Kidney (tissue), 14 donors: ENCODE results near the gene JPH3. TPM values are rescaled to one million over a fixed set of nuclear protein-coding genes. Genes with fewer than 3 reads are reported as not detected.

Source experiments
- DNase-seq, 5 donors: peaks; one replicate each; pipeline ENCODE4 v3.0.0-alpha.2; 2013 to 2020
- FAIRE-seq: peaks from 2 replicates; lab custom pipeline; 2012; peaks lifted over from hg19 to GRCh38; lab: Jason Lieb, UNC
- H3K27ac ChIP-seq, 2 donors: one replicate each; pipeline ENCODE4 v1.7.0; 2013; ENCODE audit warnings: low read depth in 2 of 2, low read length in 2 of 2, inconsistent platforms in 1 of 2
- H3K27me3 ChIP-seq: one replicate; pipeline ENCODE4 v1.7.1; 2013; ENCODE audit warnings: low read length, inconsistent platforms; ENCODE audit not compliant: control insufficient read depth, insufficient read depth
- H3K36me3 ChIP-seq, 3 donors: one replicate each; pipeline versions ENCODE4 v1.7.0 to v1.7.1; 2013; ENCODE audit warnings: low read length in 3 of 3, control low read depth in 1 of 3, inconsistent platforms in 1 of 3; ENCODE audit not compliant: insufficient read depth in 3 of 3, control insufficient read depth in 2 of 3
- H3K4me1 ChIP-seq, 3 donors: one replicate each; pipeline versions ENCODE4 v1.7.0 to v1.7.1; 2013; ENCODE audit warnings: low read length in 3 of 3, inconsistent platforms in 1 of 3, low read depth in 1 of 3; ENCODE audit not compliant: control insufficient read depth in 2 of 3, insufficient read depth in 2 of 3
- H3K4me3 ChIP-seq, 3 donors: one replicate each; pipeline versions ENCODE4 v1.7.0 to v1.8.1; 2013; ENCODE audit warnings: low read length in 3 of 3, control low read depth in 1 of 3, inconsistent platforms in 1 of 3
- H3K9ac ChIP-seq, 3 donors: one replicate each; pipeline versions ENCODE4 v1.7.0 to v1.7.1; 2013; ENCODE audit warnings: low read length in 3 of 3, control low read depth in 1 of 3, inconsistent platforms in 1 of 3
- H3K9me3 ChIP-seq, 3 donors: one replicate each; pipeline versions ENCODE4 v1.7.0 to v1.7.1; 2013; ENCODE audit warnings: low read length in 3 of 3, control low read depth in 1 of 3, inconsistent platforms in 1 of 3; ENCODE audit not compliant: control insufficient read depth in 2 of 3, insufficient read depth in 1 of 3
- intact Hi-C: fragments of 100-400 bp; cut with DNase I; formaldehyde crosslinking; loops from one replicate; pipeline ENCODE4 v1.11.1; 2022
- polyA plus RNA-seq: library from polyadenylated mRNA; stranded (reverse); fragments of 350-450 nt; fragmentation: Illumina TruSeq; extraction: RNeasy Lipid Tissue Mini Kit (QIAGEN cat#74804); gene quantifications from one replicate; pipeline ENCODE4 v1.2.3, GENCODE V29; 2014; ENCODE audit warnings: low read depth, low replicate concordance; ENCODE audit not compliant: insufficient read depth
- total RNA-seq: library from RNA; stranded (reverse); fragmentation: NEBNext Ultra II Directional; extraction: Animal tissue kit (Norgen Biotek cat#: 25700); gene quantifications from one replicate; pipeline ENCODE4 v1.2.1, GENCODE V29; 2021
- TF ChIP-seq, protein P1 (sequence below): IDR thresholded peaks from 3 replicates; pipeline ENCODE4 v1.5.1; 2012; ENCODE audit warnings: mild to moderate bottlenecking, moderate library complexity, borderline replicate concordance; ENCODE audit not compliant: insufficient read depth; ENCODE audit errors: extremely low read depth
- donor health status: control.
- donor health status: control.
- donor health status: control.
- donor health status: control.
- donor health status: control.
- donor health status: DM: yes; HTN: yes; CAD: no.
- donor health status: Normal renal cell carcinoma (clear cell type).

Gene JPH3
- total and polyA plus RNA-seq, 2 donors from 2014 or later = 0.69 TPM; not detected in 1

GRCh38 chr16:87618216-87618615 is 15.9 kb downstream of the JPH3 start:
- no peak overlapping the region for H3K9ac ChIP-seq
- intact Hi-C loops = no loop called here
- DNase-seq (no peak), FAIRE-seq (no peak)
- TF ChIP-seq, protein P1, sequence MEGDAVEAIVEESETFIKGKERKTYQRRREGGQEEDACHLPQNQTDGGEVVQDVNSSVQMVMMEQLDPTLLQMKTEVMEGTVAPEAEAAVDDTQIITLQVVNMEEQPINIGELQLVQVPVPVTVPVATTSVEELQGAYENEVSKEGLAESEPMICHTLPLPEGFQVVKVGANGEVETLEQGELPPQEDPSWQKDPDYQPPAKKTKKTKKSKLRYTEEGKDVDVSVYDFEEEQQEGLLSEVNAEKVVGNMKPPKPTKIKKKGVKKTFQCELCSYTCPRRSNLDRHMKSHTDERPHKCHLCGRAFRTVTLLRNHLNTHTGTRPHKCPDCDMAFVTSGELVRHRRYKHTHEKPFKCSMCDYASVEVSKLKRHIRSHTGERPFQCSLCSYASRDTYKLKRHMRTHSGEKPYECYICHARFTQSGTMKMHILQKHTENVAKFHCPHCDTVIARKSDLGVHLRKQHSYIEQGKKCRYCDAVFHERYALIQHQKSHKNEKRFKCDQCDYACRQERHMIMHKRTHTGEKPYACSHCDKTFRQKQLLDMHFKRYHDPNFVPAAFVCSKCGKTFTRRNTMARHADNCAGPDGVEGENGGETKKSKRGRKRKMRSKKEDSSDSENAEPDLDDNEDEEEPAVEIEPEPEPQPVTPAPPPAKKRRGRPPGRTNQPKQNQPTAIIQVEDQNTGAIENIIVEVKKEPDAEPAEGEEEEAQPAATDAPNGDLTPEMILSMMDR = no peak
- no peaks in the 10 kb centered on the region for H3K27me3 ChIP-seq
- H3K27ac ChIP-seq = no peak overlapping the region
- H3K4me1 ChIP-seq = no peaks in the 10 kb centered on the region
- H3K4me3 ChIP-seq = no peak overlapping the region
- no peaks in the 10 kb centered on the region for H3K36me3 ChIP-seq
- no peaks in the 10 kb centered on the region for H3K9me3 ChIP-seq

GRCh38 chr16:87619360-87620200 is 17.3 kb downstream of the JPH3 start:
- Histone ChIP-seq H3K36me3 (no peaks in the 10 kb centered on the region), H3K9me3 (no peaks in the 10 kb centered on the region), H3K27ac (no peak overlapping the region), H3K27me3 (no peaks in the 10 kb centered on the region), H3K4me3 (no peak overlapping the region), H3K9ac (no peak overlapping the region), H3K4me1 (no peaks in the 10 kb centered on the region)
- FAIRE-seq (no peak), DNase-seq (no peak)
- TF ChIP-seq, protein P1 = no peak
- intact Hi-C loops = loop anchor here (10.0 kb wide), 1 partner anchor 195 kb away; no protein-coding TSS in a partner anchor

DNA sequence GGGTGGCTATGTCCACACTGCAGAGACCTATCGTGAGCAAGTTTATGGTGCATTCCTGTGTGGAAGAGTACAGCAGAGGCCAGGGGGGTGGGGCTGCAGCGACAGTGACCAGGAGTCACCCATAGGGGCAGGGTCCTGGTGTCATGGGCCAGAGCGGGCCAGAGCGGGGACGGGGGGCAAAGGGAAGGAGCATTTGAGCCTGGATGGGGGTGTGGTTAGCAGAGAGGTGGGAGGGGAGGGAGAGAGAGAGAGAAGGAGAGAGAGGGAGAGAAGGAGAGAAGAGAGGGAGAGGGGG is 17.8 kb downstream of the JPH3 start:
- H3K9me3 ChIP-seq = no peaks in the 10 kb centered on the region
- intact Hi-C loops = loop anchor here (10.0 kb wide), 1 partner anchor 195 kb away; no protein-coding TSS in a partner anchor
- no peak for DNase-seq
- no peak overlapping the region for H3K4me3 ChIP-seq
- H3K4me1 ChIP-seq = no peaks in the 10 kb centered on the region
- H3K9ac ChIP-seq = no peak overlapping the region
- no peaks in the 10 kb centered on the region for H3K27me3 ChIP-seq
- no peak overlapping the region for H3K27ac ChIP-seq
- FAIRE-seq = no peak
- no peaks in the 10 kb centered on the region for H3K36me3 ChIP-seq
- TF ChIP-seq, protein P1 = no peak
